MM.1S (cell line): ENCODE results near the gene RNLS.

Experiments
- DNase-seq: peaks from one replicate; pipeline ENCODE4 v3.0.0-alpha.2; 2015
- H2AFZ ChIP-seq: fragments of 300-600 bp; sonication (generic); 2 replicates; pipeline ENCODE4 v1.6.0; 2016; ENCODE audit warnings: antibody characterized with exemption, low read length
- H3F3A ChIP-seq: fragments of 300-600 bp; sonication (generic); 2 replicates; pipeline ENCODE4 v1.6.1; 2016; ENCODE audit warnings: mild to moderate bottlenecking, antibody characterized with exemption, low read length, moderate library complexity, mixed read lengths; ENCODE audit not compliant: insufficient read depth
- H3K27ac ChIP-seq: fragments of 300-600 bp; sonication (generic); 2 replicates; pipeline ENCODE4 v1.5.1; 2016; ENCODE audit warnings: mild to moderate bottlenecking, low read length
- H3K27me3 ChIP-seq: fragments of 300-600 bp; sonication (generic); replicated peaks from 2 replicates; pipeline ENCODE4 v1.6.0; 2016; ENCODE audit warnings: low read length; ENCODE audit not compliant: insufficient read depth
- H3K36me3 ChIP-seq: fragments of 300-600 bp; sonication (generic); replicated peaks from 2 replicates; pipeline ENCODE4 v1.6.1; 2016; ENCODE audit warnings: mild to moderate bottlenecking, low read length, mixed read lengths; ENCODE audit not compliant: insufficient read depth
- H3K4me1 ChIP-seq: fragments of 300-600 bp; sonication (generic); 2 replicates; pipeline ENCODE4 v1.6.1; 2016; ENCODE audit warnings: low read length, mixed read lengths
- H3K4me2 ChIP-seq: fragments of 300-600 bp; sonication (generic); 2 replicates; pipeline ENCODE4 v1.6.0; 2016; ENCODE audit warnings: low read depth, low read length
- H3K4me3 ChIP-seq: fragments of 300-600 bp; sonication (generic); 2 replicates; pipeline ENCODE4 v1.5.1; 2016; ENCODE audit warnings: low read length, mixed read lengths
- H3K79me2 ChIP-seq: fragments of 300-600 bp; sonication (generic); 2 replicates; pipeline ENCODE4 v1.6.1; 2016; ENCODE audit warnings: mixed run types, low read length, mixed read lengths
- H3K9ac ChIP-seq: fragments of 300-600 bp; sonication (generic); 2 replicates; pipeline ENCODE4 v1.6.1; 2016; ENCODE audit warnings: low read length, mixed read lengths
- H3K9me2 ChIP-seq: fragments of 300-600 bp; sonication (generic); replicated peaks from 2 replicates; pipeline ENCODE4 v1.6.1; 2016; ENCODE audit warnings: mild to moderate bottlenecking, low read length, mixed read lengths; ENCODE audit not compliant: insufficient read depth
- H3K9me3 ChIP-seq: fragments of 300-600 bp; sonication (generic); replicated peaks from 2 replicates; pipeline ENCODE4 v1.6.1; 2016; ENCODE audit warnings: mild to moderate bottlenecking, low read length, mixed read lengths; ENCODE audit not compliant: insufficient read depth
- H4K20me1 ChIP-seq: fragments of 300-600 bp; sonication (generic); 2 replicates; pipeline ENCODE4 v1.6.1; 2016; ENCODE audit warnings: mild to moderate bottlenecking, low read length, moderate library complexity, mixed read lengths; ENCODE audit not compliant: insufficient read depth
- EZH2 ChIP-seq: fragments of 300-600 bp; sonication (generic); optimal IDR thresholded peaks from 2 replicates; pipeline ENCODE3; 2017; ENCODE audit warnings: low read depth, mild to moderate bottlenecking, antibody characterized with exemption, low read length, mixed read lengths
- EZH2phosphoT487 ChIP-seq: fragments of 300-600 bp; sonication (generic); IDR thresholded peaks from 2 replicates; pipeline ENCODE4 v1.6.1; 2018; ENCODE audit warnings: antibody characterized with exemption, low read length
- TF ChIP-seq, protein P1 (sequence below): fragments of 300-600 bp; sonication (generic); IDR thresholded peaks from 2 replicates; pipeline ENCODE4 v1.5.1; 2016; ENCODE audit warnings: antibody characterized with exemption, low read length, mixed read lengths

RNLS gene

DNA sequence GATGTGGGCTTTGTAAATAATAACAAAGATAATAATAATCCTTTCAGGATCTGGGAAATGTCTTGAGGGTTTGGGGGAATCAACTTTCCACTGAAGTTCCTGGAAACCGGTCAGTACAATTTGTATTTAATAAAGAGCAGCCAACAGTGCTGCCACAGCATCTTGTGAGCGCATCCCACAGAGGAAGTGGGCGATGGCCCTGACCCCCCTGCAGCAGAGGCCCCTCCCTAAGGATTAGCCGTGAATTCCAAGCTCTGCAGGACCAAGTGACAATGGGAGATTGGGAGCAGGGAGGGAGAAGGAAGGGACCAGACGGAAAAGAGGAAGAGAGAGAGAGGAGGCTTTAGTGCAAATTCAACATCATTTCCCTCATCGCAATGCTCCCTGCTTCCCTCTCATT, 349.2 kb downstream of the RNLS start:
- H3K27ac ChIP-seq, result no peak overlapping the region
- H3K4me1 ChIP-seq, result no peaks in the 10 kb centered on the region
- H3K27me3 ChIP-seq, result no peaks in the 10 kb centered on the region
- no peaks in the 10 kb centered on the region for H3K9me2 ChIP-seq
- H3K4me3 ChIP-seq, result no peak overlapping the region
- no peaks in the 10 kb centered on the region for H3F3A ChIP-seq
- H3K4me2 ChIP-seq, result no peak overlapping the region
- DNase-seq, result no peak
- H3K9me3 ChIP-seq, result no peaks in the 10 kb centered on the region
- no peak overlapping the region for H3K9ac ChIP-seq
- H3K79me2 ChIP-seq, result no peaks in the 10 kb centered on the region
- H2AFZ ChIP-seq, result no peak overlapping the region
- H3K36me3 ChIP-seq, result no peaks in the 10 kb centered on the region
- H4K20me1 ChIP-seq, result no peaks in the 10 kb centered on the region
- TF ChIP-seq, protein P1, sequence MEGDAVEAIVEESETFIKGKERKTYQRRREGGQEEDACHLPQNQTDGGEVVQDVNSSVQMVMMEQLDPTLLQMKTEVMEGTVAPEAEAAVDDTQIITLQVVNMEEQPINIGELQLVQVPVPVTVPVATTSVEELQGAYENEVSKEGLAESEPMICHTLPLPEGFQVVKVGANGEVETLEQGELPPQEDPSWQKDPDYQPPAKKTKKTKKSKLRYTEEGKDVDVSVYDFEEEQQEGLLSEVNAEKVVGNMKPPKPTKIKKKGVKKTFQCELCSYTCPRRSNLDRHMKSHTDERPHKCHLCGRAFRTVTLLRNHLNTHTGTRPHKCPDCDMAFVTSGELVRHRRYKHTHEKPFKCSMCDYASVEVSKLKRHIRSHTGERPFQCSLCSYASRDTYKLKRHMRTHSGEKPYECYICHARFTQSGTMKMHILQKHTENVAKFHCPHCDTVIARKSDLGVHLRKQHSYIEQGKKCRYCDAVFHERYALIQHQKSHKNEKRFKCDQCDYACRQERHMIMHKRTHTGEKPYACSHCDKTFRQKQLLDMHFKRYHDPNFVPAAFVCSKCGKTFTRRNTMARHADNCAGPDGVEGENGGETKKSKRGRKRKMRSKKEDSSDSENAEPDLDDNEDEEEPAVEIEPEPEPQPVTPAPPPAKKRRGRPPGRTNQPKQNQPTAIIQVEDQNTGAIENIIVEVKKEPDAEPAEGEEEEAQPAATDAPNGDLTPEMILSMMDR, result no peak

DNA sequence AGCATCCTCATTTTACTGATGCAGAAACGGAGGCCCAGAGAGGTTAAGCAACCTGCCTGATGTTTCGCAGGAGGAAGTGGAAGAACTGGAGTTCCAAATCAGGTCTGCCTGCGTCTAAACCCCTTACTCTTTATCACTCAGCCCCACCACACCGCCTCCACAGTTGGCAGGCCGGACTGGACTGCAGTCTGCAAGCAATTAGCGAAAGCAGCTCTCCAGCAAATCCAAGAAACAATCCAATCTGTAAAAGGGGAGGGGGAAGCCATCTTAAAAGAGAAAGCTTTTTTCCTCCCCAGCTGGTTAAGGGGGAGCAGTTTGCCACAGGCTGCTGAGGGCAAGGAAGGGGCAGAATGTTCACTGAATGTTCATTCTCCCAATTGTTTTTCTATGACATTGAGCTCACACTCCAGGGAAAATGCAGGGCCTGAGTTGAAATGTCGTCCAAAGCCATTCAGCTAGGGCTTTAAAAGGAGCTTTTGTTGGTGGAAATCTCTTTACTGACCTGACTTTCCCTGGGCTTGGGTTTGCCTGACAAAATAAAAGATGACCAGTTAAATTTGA, 350.1 kb downstream of the RNLS start:
- no peaks in the 10 kb centered on the region for H3K79me2 ChIP-seq
- no peak overlapping the region for H3K27ac ChIP-seq
- H3K36me3 ChIP-seq, result no peaks in the 10 kb centered on the region
- H3K4me3 ChIP-seq, result no peak overlapping the region
- H3K27me3 ChIP-seq, result no peaks in the 10 kb centered on the region
- H3F3A ChIP-seq, result no peaks in the 10 kb centered on the region
- no peak for DNase-seq
- H4K20me1 ChIP-seq, result no peaks in the 10 kb centered on the region
- H3K9me2 ChIP-seq, result no peaks in the 10 kb centered on the region
- TF ChIP-seq, protein P1, result no peak
- TF ChIP-seq EZH2 (no peak), EZH2phosphoT487 (no peak)
- no peaks in the 10 kb centered on the region for H3K9me3 ChIP-seq
- no peak overlapping the region for H3K4me2 ChIP-seq
- no peak overlapping the region for H3K9ac ChIP-seq
- no peak overlapping the region for H2AFZ ChIP-seq
- no peaks in the 10 kb centered on the region for H3K4me1 ChIP-seq

- Histone ChIP-seq H3K27me3 (no peaks in the 10 kb centered on the region), H3K4me3 (no peak overlapping the region), H4K20me1 (no peaks in the 10 kb centered on the region), H3K27ac (no peak overlapping the region), H3K9me3 (no peaks in the 10 kb centered on the region), H3K9ac (no peak overlapping the region), H3K36me3 (no peaks in the 10 kb centered on the region), H3K4me1 (no peaks in the 10 kb centered on the region), H3K4me2 (no peak overlapping the region), H2AFZ (no peak overlapping the region), H3K9me2 (no peaks in the 10 kb centered on the region), H3F3A (no peaks in the 10 kb centered on the region), H3K79me2 (no peaks in the 10 kb centered on the region)
- TF ChIP-seq, protein P1, result no peak
- no peak for TF ChIP-seq EZH2
- TF ChIP-seq EZH2phosphoT487, result no peak
- DNase-seq, result no peak
Measured at GRCh38 chr10:88232029-88232895, 350.9 kb downstream of the RNLS start.
